T-helper 22 cell (primary cell): ENCODE measurements around the gene RPL36.
"Not testable (repeated sequence)": the region's sequence is repeated elsewhere in the genome, so short reads cannot be mapped to it uniquely, and the experiment has no call there.

Source experiments
- DNase-seq: peaks from one replicate; pipeline ENCODE4 v3.0.0-alpha.2; 2020; ENCODE audit warnings: low read depth

The RPL36 gene

GRCh38 chr19:5690955-5691821 lies 1.1 kb downstream of the RPL36 start:
- no peak for DNase-seq

GRCh38 chr19:5691822-5692722 lies 2.0 kb downstream of the RPL36 start:
- DNase-seq, result no peak

GRCh38 chr19:5692723-5693194 lies 2.7 kb downstream of the RPL36 start:
- DNase-seq, result no peak

- no peak for DNase-seq
Observed at GRCh38 chr19:5693195-5694166, 3.4 kb downstream of the RPL36 start.

GRCh38 chr19:5694167-5694955 lies 4.3 kb downstream of the RPL36 start:
- no peak for DNase-seq

- no peak for DNase-seq
Observed at GRCh38 chr19:5694956-5695648, 5.0 kb downstream of the RPL36 start.

- no peak for DNase-seq
Observed at GRCh38 chr19:5695649-5696195, 5.6 kb downstream of the RPL36 start.

GRCh38 chr19:5696196-5697021 lies 6.3 kb downstream of the RPL36 start:
- DNase-seq, result no peak

GRCh38 chr19:5697022-5697889 lies 7.2 kb downstream of the RPL36 start:
- DNase-seq, result no peak

GRCh38 chr19:5697890-5698634 lies 8.0 kb downstream of the RPL36 start:
- DNase-seq, result no peak

- DNase-seq, result no peak
Observed at GRCh38 chr19:5698635-5699422, 8.7 kb downstream of the RPL36 start.

- no peak for DNase-seq
Observed at GRCh38 chr19:5700455-5701092, 10.5 kb downstream of the RPL36 start.

GRCh38 chr19:5702053-5702410 lies 11.9 kb downstream of the RPL36 start:
- DNase-seq, result not testable (repeated sequence)

- DNase-seq, result no peak
Observed at GRCh38 chr19:5703819-5704818, 14.0 kb downstream of the RPL36 start.

GRCh38 chr19:5705552-5705951 lies 15.5 kb downstream of the RPL36 start:
- DNase-seq, result no peak
